OCI-LY7 (cell line): Measurements from ENCODE around the gene TRIO. TPM values are rescaled to one million over a fixed set of nuclear protein-coding genes. Genes with fewer than 3 reads are reported as not detected.

Experiments used
- BruUV-seq: library from RNA; stranded (reverse); fragments of 400-500 nt; replicated peaks from 2 replicates; lab custom pipeline; 2021; lab: Mats Ljungman, UMichigan
- CTCF ChIA-PET: fragments of 300-600 bp; sonication (Branson Sonifier 250); formaldehyde crosslinking; loops from one replicate; lab custom pipeline; 2022; ENCODE audit warnings: antibody characterized with exemption; ENCODE audit not compliant: unreplicated experiment; lab: Charles Lee
- POLR2A ChIA-PET: fragments of 300-600 bp; sonication (Branson Sonifier 250); formaldehyde crosslinking; loops from one replicate; lab custom pipeline; 2022; ENCODE audit warnings: antibody characterized with exemption; lab: Charles Lee
- DNase-seq: peaks from one replicate; pipeline ENCODE4 v3.0.0-alpha.2; 2015; ENCODE audit warnings: low spot score
- H2AFZ ChIP-seq: fragments of 200-600 bp; sonication (generic), shearing (Covaris generic); 2 replicates; pipeline ENCODE4 v1.6.1; 2014; ENCODE audit warnings: mild to moderate bottlenecking, antibody characterized with exemption, low read length, moderate library complexity
- H3K27ac ChIP-seq: fragments of 200-600 bp; sonication (generic); 2 replicates; pipeline ENCODE4 v1.5.1; 2014; ENCODE audit warnings: mixed run types, low read depth, mild to moderate bottlenecking, moderate library complexity, low read length, inconsistent platforms; ENCODE audit not compliant: poor library complexity, severe bottlenecking
- H3K36me3 ChIP-seq: fragments of 200-600 bp; sonication (generic); 2 replicates; pipeline ENCODE4 v1.6.1; 2014; ENCODE audit warnings: mild to moderate bottlenecking, antibody characterized with exemption, low read length, moderate library complexity, mixed read lengths; ENCODE audit not compliant: insufficient read depth
- H3K4me1 ChIP-seq: fragments of 200-600 bp; sonication (generic); 2 replicates; pipeline ENCODE4 v1.5.1; 2014; ENCODE audit warnings: mild to moderate bottlenecking, low read length; ENCODE audit not compliant: insufficient read depth, poor library complexity, severe bottlenecking
- H3K4me2 ChIP-seq: fragments of 200-600 bp; sonication (generic); 2 replicates; pipeline ENCODE4 v1.6.1; 2014; ENCODE audit warnings: mild to moderate bottlenecking, low read length
- H3K4me3 ChIP-seq: fragments of 200-600 bp; sonication (generic); 2 replicates; pipeline ENCODE4 v1.5.1; 2014; ENCODE audit warnings: mild to moderate bottlenecking, low read depth, low read length; ENCODE audit not compliant: poor library complexity, severe bottlenecking
- H3K79me2 ChIP-seq: fragments of 200-600 bp; sonication (generic); 2 replicates; pipeline ENCODE4 v1.6.1; 2016; ENCODE audit warnings: low read depth, mild to moderate bottlenecking, low read length, moderate library complexity, mixed read lengths; ENCODE audit not compliant: insufficient read depth
- H3K9me2 ChIP-seq: fragments of 200-600 bp; sonication (generic); 2 replicates; pipeline ENCODE4 v1.6.1; 2016; ENCODE audit warnings: mild to moderate bottlenecking, low read length, mixed read lengths; ENCODE audit not compliant: insufficient read depth
- H3K9me3 ChIP-seq: fragments of 200-600 bp; sonication (generic); 2 replicates; pipeline ENCODE4 v1.6.1; 2014; ENCODE audit warnings: mild to moderate bottlenecking, mixed run types, low read length, mixed read lengths
- H4K20me1 ChIP-seq: fragments of 200-600 bp; sonication (generic); 2 replicates; pipeline ENCODE4 v1.6.1; 2014; ENCODE audit warnings: mild to moderate bottlenecking, antibody characterized with exemption, low read length, moderate library complexity, mixed read lengths; ENCODE audit not compliant: insufficient read depth
- EZH2phosphoT487 ChIP-seq: fragments of 200-600 bp; sonication (generic); IDR thresholded peaks from 2 replicates; pipeline ENCODE4 v1.6.1; 2018; ENCODE audit warnings: low read depth, borderline replicate concordance, mild to moderate bottlenecking, mixed run types, antibody characterized with exemption, low read length, moderate library complexity, mixed read lengths
- intact Hi-C: fragments of 100-400 bp; cut with micrococcal nuclease; formaldehyde crosslinking; loops from one replicate; pipeline ENCODE4 v1.10.0; 2022; ENCODE audit not compliant: unreplicated experiment
- total RNA-seq, 2 experiments: library from RNA; depleted of rRNA in 1 of 2; stranded (reverse); fragments of >200 nt in 1 of 2; shearing (Covaris generic) in 1 of 2; gene quantifications; 2 replicates each; pipeline ENCODE4 v1.2.3, GENCODE V29; 2014 to 2022
- TF ChIP-seq, protein P1 (sequence below): fragments of 200-600 bp; sonication (generic); conservative IDR thresholded peaks from 2 replicates; pipeline ENCODE4 v1.5.1; 2014; ENCODE audit warnings: mild to moderate bottlenecking, antibody characterized with exemption, low read length, moderate library complexity, mixed read lengths

The TRIO gene
- total RNA-seq, 2 experiments from 2014 or later: 35.8 to 55.1 TPM

DNA sequence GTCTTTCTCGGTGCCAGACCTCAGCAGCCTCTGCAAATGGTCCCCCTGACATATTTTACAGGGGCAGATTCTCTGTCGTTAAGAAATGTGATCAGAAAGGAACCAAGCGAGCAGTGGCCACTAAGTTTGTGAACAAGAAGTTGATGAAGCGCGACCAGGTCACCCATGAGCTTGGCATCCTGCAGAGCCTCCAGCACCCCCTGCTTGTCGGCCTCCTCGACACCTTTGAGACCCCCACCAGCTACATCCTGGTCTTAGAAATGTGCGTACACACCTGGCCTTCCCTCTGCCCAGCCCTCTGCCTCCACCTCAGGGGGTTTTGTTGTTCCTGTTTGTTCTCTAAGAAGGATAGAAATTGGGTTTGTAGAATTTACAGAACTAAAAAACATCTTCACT lies 361.2 kb downstream of the TRIO start:
- H3K36me3 ChIP-seq: no peaks in the 10 kb centered on the region
- intact Hi-C loops: no loop called here
- no peaks in the 10 kb centered on the region for H4K20me1 ChIP-seq
- TF ChIP-seq, protein P1, sequence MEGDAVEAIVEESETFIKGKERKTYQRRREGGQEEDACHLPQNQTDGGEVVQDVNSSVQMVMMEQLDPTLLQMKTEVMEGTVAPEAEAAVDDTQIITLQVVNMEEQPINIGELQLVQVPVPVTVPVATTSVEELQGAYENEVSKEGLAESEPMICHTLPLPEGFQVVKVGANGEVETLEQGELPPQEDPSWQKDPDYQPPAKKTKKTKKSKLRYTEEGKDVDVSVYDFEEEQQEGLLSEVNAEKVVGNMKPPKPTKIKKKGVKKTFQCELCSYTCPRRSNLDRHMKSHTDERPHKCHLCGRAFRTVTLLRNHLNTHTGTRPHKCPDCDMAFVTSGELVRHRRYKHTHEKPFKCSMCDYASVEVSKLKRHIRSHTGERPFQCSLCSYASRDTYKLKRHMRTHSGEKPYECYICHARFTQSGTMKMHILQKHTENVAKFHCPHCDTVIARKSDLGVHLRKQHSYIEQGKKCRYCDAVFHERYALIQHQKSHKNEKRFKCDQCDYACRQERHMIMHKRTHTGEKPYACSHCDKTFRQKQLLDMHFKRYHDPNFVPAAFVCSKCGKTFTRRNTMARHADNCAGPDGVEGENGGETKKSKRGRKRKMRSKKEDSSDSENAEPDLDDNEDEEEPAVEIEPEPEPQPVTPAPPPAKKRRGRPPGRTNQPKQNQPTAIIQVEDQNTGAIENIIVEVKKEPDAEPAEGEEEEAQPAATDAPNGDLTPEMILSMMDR: no peak
- TF ChIP-seq EZH2phosphoT487: no peak
- no peaks in the 10 kb centered on the region for H3K4me1 ChIP-seq
- no peak for DNase-seq
- H3K27ac ChIP-seq: no peak overlapping the region
- H3K4me2 ChIP-seq: no peak overlapping the region
- no peaks in the 10 kb centered on the region for H3K79me2 ChIP-seq
- H3K9me2 ChIP-seq: no peaks in the 10 kb centered on the region
- H2AFZ ChIP-seq: no peak overlapping the region
- no peaks in the 10 kb centered on the region for H3K9me3 ChIP-seq
- ChIA-PET POLR2A (no interaction called here), CTCF (no interaction called here)
- H3K4me3 ChIP-seq: no peak overlapping the region
- BruUV-seq: no TSS peak

DNA sequence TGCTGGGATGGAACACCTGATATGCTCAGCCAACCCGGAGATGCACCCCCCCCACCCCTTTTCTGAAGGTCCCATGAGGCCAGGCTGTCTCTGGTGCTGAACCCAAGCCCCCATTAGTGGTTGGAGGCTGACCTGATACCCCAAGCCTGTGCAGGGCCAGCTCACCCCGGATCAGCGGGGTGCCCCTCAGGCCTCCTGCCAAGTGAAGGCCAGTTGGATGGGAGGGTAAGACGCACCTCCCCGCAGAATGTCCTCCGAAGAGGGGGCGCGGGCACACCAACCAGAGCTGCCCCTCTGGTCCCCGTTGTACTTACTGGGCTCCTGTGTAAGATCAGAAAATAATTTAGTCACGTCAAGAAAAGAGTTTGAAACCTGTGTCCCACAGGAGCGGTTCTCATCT lies 361.7 kb downstream of the TRIO start:
- no TSS peak for BruUV-seq
- H2AFZ ChIP-seq: no peak overlapping the region
- intact Hi-C loops: no loop called here
- H4K20me1 ChIP-seq: no peaks in the 10 kb centered on the region
- no peak for TF ChIP-seq EZH2phosphoT487
- TF ChIP-seq, protein P1: no peak
- no peaks in the 10 kb centered on the region for H3K4me1 ChIP-seq
- ChIA-PET POLR2A (no interaction called here), CTCF (no interaction called here)
- H3K27ac ChIP-seq: no peak overlapping the region
- H3K9me2 ChIP-seq: no peaks in the 10 kb centered on the region
- H3K36me3 ChIP-seq: no peaks in the 10 kb centered on the region
- no peak overlapping the region for H3K4me3 ChIP-seq
- H3K4me2 ChIP-seq: no peak overlapping the region
- DNase-seq: no peak
- no peaks in the 10 kb centered on the region for H3K9me3 ChIP-seq
- no peaks in the 10 kb centered on the region for H3K79me2 ChIP-seq

DNA sequence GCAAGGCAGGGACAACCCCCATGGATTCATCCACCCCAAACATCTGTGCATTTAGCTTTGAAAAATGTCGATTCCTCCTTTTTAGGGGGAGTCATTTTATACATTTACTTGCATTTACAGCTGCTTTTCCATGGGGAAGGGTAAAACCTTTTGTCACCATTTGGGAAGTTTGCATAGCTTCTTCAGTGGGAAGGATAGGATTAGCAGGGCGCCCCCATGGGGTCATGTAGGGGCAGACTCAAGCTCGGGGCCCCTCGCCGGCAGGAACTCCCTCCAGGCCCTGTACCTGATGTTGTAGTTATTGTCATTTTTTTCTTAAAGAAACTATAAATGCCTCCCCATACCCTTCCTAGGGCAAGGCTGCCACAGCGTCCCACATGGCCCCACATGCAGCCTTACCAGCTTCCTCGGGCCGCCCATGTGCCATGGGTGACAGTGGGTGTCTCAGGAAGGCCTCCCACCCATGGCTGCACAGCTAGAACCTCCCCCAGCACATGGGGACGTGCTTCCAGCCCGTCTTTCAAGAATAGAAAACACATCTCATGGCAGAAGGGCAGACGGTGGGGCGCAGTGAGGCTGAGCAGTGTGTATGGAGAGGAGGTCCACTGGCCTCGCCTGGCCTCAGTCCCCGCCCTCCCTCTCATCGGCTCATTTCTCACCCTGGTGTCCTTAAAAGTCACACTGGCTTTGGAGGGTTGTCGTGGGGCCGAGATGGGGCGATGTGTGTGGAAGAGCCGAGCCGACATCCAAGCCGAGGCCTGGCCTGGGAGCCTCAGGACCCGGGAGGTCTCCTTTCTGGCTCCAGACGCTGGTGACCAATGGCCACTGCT lies 362.4 kb downstream of the TRIO start:
- no TSS peak for BruUV-seq
- POLR2A ChIA-PET: no interaction called here
- H4K20me1 ChIP-seq: no peaks in the 10 kb centered on the region
- TF ChIP-seq, protein P1: peak; percentile 57
- TF ChIP-seq EZH2phosphoT487: no peak
- H3K27ac ChIP-seq: no peak overlapping the region
- CTCF ChIA-PET: no interaction called here
- no peak overlapping the region for H2AFZ ChIP-seq
- no peak overlapping the region for H3K4me2 ChIP-seq
- H3K4me1 ChIP-seq: no peaks in the 10 kb centered on the region
- intact Hi-C loops: no loop called here
- no peaks in the 10 kb centered on the region for H3K9me2 ChIP-seq
- DNase-seq: no peak
- no peak overlapping the region for H3K4me3 ChIP-seq
- H3K9me3 ChIP-seq: no peaks in the 10 kb centered on the region
- no peaks in the 10 kb centered on the region for H3K79me2 ChIP-seq
- H3K36me3 ChIP-seq: no peaks in the 10 kb centered on the region
